GM19099 (cell line): ENCODE data around the gene SLC22A17.

Source experiments
- POLR2A ChIP-seq: IDR thresholded peaks from 3 replicates; pipeline ENCODE4 v1.6.1; 2011; ENCODE audit warnings: low read depth; ENCODE audit not compliant: insufficient read length; ENCODE audit errors: extremely low read depth

Gene SLC22A17

GRCh38 chr14:23371865-23372264 lies 19.2 kb upstream of the SLC22A17 start:
- TF ChIP-seq POLR2A: no peak

GRCh38 chr14:23370221-23370620 lies 17.5 kb upstream of the SLC22A17 start:
- TF ChIP-seq POLR2A: no peak

- no peak for TF ChIP-seq POLR2A
Measured at GRCh38 chr14:23366426-23366921, 13.8 kb upstream of the SLC22A17 start.

- TF ChIP-seq POLR2A: no peak
Measured at GRCh38 chr14:23365732-23366425, 13.2 kb upstream of the SLC22A17 start.

- no peak for TF ChIP-seq POLR2A
Measured at GRCh38 chr14:23365036-23365731, 12.5 kb upstream of the SLC22A17 start, which contains the start of gene EFS. EFS (minus strand) TSS chr14:23365172; CDS start chr14:23365025, 147 bp downstream.

- TF ChIP-seq POLR2A: no peak
Measured at GRCh38 chr14:23364164-23365035, 11.7 kb upstream of the SLC22A17 start.

- no peak for TF ChIP-seq POLR2A
Measured at GRCh38 chr14:23362200-23362599, 9.5 kb upstream of the SLC22A17 start.

GRCh38 chr14:23361763-23362162 lies 9.1 kb upstream of the SLC22A17 start:
- TF ChIP-seq POLR2A: no peak

GRCh38 chr14:23361320-23361719 lies 8.6 kb upstream of the SLC22A17 start:
- TF ChIP-seq POLR2A: no peak

- TF ChIP-seq POLR2A: no peak
Measured at GRCh38 chr14:23360496-23360895, 7.8 kb upstream of the SLC22A17 start.

GRCh38 chr14:23359722-23360447 lies 7.2 kb upstream of the SLC22A17 start:
- no peak for TF ChIP-seq POLR2A

- TF ChIP-seq POLR2A: no peak
Measured at GRCh38 chr14:23359167-23359626, 6.5 kb upstream of the SLC22A17 start.

GRCh38 chr14:23358553-23359166 lies 6.0 kb upstream of the SLC22A17 start:
- TF ChIP-seq POLR2A: no peak

- TF ChIP-seq POLR2A: no peak
Measured at GRCh38 chr14:23358042-23358441, 5.4 kb upstream of the SLC22A17 start.

- TF ChIP-seq POLR2A: no peak
Measured at GRCh38 chr14:23357261-23357660, 4.6 kb upstream of the SLC22A17 start.

GRCh38 chr14:23356662-23357061 lies 4.0 kb upstream of the SLC22A17 start:
- no peak for TF ChIP-seq POLR2A
